Skeletal muscle tissue (tissue), 4 donors: ENCODE results near the gene MUC6. TPM values are rescaled to one million over a fixed set of nuclear protein-coding genes. Genes with fewer than 3 reads are reported as not detected.
A peak's percentile ranks its signal among the peaks of the same experiment; 100 is the strongest.

Experiments used
- H3K27ac ChIP-seq: one replicate; pipeline ENCODE4 v1.7.0; 2013; ENCODE audit warnings: mild to moderate bottlenecking, low read depth, low read length, inconsistent platforms
- H3K27me3 ChIP-seq, 3 donors: one replicate each; pipeline ENCODE4 v1.7.0; 2013; ENCODE audit warnings: low read length in 3 of 3; ENCODE audit not compliant: control insufficient read depth in 3 of 3, insufficient read depth in 3 of 3
- H3K36me3 ChIP-seq, 3 donors: one replicate each; pipeline ENCODE4 v1.7.0; 2013; ENCODE audit warnings: low read length in 3 of 3; ENCODE audit not compliant: control insufficient read depth in 3 of 3, insufficient read depth in 3 of 3
- H3K4me1 ChIP-seq, 3 donors: one replicate each; pipeline ENCODE4 v1.7.0; 2013; ENCODE audit warnings: low read length in 3 of 3, mild to moderate bottlenecking in 3 of 3; ENCODE audit not compliant: control insufficient read depth in 3 of 3, insufficient read depth in 3 of 3
- H3K4me3 ChIP-seq, 3 donors: one replicate each; pipeline ENCODE4 v1.7.0; 2013; ENCODE audit warnings: low read length in 3 of 3
- H3K9ac ChIP-seq, 3 donors: one replicate each; pipeline ENCODE4 v1.7.0; 2013; ENCODE audit warnings: low read length in 3 of 3, mild to moderate bottlenecking in 3 of 3, moderate library complexity in 2 of 3, low read depth in 1 of 3
- H3K9me3 ChIP-seq, 3 donors: one replicate each; pipeline ENCODE4 v1.7.0; 2013; ENCODE audit warnings: low read length in 3 of 3; ENCODE audit not compliant: control insufficient read depth in 3 of 3
- total RNA-seq: library from RNA; depleted of rRNA; stranded (reverse); fragments of >200 nt; gene quantifications from one replicate; pipeline ENCODE4 v1.2.3, GENCODE V29; 2014
- donor health status: Osteomylitis.

The MUC6 gene
- total RNA-seq, 1 donor from 2014 or later = not detected

DNA sequence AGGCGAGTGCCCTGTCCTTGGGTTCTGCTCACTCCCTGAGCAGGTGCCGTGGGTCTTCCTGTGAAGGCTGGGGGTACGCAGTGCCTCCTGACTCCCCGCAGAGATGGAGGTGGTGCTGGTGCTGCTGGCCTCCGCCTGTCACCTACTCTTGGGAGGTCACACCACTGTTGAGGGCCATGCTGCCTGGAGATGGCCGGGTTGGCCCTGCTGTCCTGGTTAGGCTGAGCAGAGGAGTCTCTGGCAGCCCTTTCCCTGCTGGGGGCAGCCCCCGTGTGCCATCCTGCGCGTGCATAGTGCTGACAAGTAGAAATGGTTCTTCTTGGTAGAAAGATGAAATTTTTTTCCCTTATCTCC is 49.6 kb downstream of the MUC6 start:
- H3K36me3 ChIP-seq = peaks cover 53 to 60% (median 56%) of the 10 kb centered on the region in 3 donors

DNA sequence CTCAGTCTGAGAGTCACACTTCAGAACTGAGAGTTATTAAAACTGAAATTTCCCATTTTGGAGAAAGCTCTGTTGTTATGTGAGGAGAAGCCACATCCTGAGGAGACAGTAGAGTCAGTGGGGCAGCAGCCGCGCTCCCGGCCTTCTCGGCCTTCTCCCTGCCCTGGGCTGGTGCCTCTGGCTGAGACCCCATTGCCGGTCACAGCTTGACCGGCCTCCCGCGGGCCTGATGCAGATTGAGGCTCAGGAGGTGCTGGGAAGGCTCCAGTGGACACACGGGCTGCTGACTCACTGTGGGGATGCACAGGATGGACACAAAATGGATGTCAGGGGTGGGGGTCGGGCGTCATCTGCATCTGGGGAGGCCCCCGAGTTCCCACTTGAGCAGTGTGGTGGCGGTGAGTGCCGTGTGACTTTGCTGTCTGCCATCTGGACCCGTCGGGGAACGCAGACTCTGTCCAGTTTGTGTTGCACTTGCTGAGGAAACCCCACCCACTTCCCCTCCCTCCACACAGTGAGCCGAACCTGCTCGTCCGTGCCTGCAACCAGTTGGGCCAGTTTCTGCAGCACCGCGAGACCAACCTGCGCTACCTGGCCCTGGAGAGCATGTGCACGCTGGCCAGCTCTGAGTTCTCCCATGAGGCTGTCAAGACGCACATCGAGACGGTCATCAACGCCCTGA is 50.1 kb downstream of the MUC6 start:
- Histone ChIP-seq H3K27me3 (no peaks in the 10 kb centered on the region), H3K27ac (no peak overlapping the region), H3K4me3 (no peak overlapping the region), H3K9me3 (no peaks in the 10 kb centered on the region), H3K9ac (no peak overlapping the region), H3K36me3 (peaks cover 57 to 64% (median 60%) of the 10 kb centered on the region in 3 donors), H3K4me1 (peaks cover 0 to 3% (median 2%) of the 10 kb centered on the region in 3 donors)

More for the DNA sequence above, 49.6 kb downstream of the MUC6 start:
- Histone ChIP-seq H3K4me3 (no peak overlapping the region), H3K4me1 (peaks cover 0 to 2% (median 0%) of the 10 kb centered on the region in 3 donors), H3K27me3 (no peaks in the 10 kb centered on the region), H3K9ac (no peak overlapping the region), H3K27ac (no peak overlapping the region), H3K9me3 (no peaks in the 10 kb centered on the region)

DNA sequence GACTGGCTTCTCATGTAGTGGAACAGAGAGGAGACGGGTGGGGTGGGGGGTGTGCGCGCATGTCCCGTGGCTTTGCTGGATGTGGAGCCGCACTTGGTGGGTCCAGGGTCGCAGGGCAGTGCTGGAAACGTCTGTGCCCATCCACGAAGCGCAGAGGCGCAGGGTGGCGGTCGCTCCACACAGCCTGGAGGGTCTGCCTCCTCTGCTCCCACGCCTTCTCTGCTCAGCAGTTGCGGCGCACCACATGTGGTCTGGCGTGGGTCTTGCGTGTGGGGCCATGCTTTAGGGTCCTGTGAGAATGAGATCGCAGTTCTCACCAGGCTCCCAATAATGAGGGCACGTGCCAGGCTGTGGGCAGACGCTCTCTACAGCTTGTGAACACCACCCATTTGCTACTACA is 50.7 kb downstream of the MUC6 start:
- no peaks in the 10 kb centered on the region for H3K9me3 ChIP-seq
- no peak overlapping the region for H3K4me3 ChIP-seq
- H3K4me1 ChIP-seq = peaks cover 0 to 9% (median 4%) of the 10 kb centered on the region in 3 donors
- H3K36me3 ChIP-seq = peaks cover 59 to 64% (median 63%) of the 10 kb centered on the region in 3 donors
- no peaks in the 10 kb centered on the region for H3K27me3 ChIP-seq
- H3K27ac ChIP-seq = no peak overlapping the region
- no peak overlapping the region for H3K9ac ChIP-seq

DNA sequence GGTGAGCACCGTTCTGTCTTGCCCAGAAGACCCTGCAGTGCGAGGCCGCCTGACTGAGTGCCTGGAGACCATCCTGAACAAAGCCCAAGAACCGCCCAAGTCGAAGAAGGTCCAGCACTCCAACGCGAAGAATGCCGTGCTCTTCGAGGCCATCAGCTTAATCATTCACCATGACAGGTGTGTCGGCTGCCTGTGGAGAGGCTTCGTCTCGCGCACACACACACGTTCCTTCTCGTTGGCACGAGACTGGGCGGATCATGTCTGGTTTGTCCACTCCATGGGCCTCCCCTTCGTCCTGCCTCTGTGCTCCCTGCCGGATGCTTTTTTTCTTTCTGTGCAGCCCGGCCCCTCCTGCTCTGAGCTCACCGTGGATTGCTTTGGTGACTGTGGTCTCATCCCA is 51.1 kb downstream of the MUC6 start:
- no peaks in the 10 kb centered on the region for H3K9me3 ChIP-seq
- H3K27me3 ChIP-seq = no peaks in the 10 kb centered on the region
- no peak overlapping the region for H3K4me3 ChIP-seq
- no peak overlapping the region for H3K9ac ChIP-seq
- peaks cover 0 to 13% (median 4%) of the 10 kb centered on the region in 3 donors for H3K4me1 ChIP-seq
- no peak overlapping the region for H3K27ac ChIP-seq
- peaks cover 59 to 63% (median 63%) of the 10 kb centered on the region in 3 donors for H3K36me3 ChIP-seq

DNA sequence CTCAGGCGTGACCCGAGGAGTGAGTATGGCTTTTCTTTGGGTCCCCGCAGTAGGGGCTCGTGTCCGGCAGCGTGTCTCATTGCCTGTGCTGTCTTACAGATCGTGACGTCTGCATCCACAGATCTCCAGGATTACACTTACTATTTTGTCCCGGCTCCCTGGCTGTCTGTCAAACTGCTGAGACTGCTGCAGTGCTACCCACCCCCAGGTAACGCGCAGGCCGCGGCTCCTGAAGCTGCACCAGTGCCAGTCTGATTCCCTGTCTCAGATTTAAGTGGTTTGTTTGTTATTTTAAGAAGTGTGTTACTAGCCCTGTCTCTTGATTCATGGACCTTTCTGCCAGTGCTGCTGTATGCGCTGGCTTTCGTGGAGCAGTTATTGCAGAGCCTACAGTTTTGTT is 52.0 kb downstream of the MUC6 start:
- H3K9me3 ChIP-seq = no peaks in the 10 kb centered on the region
- H3K27ac ChIP-seq = no peak overlapping the region
- H3K9ac ChIP-seq = no peak overlapping the region
- no peak overlapping the region for H3K4me3 ChIP-seq
- H3K4me1 ChIP-seq = peaks cover 0 to 16% (median 5%) of the 10 kb centered on the region in 3 donors
- peaks cover 53 to 55% (median 55%) of the 10 kb centered on the region in 3 donors for H3K36me3 ChIP-seq
- no peaks in the 10 kb centered on the region for H3K27me3 ChIP-seq

DNA sequence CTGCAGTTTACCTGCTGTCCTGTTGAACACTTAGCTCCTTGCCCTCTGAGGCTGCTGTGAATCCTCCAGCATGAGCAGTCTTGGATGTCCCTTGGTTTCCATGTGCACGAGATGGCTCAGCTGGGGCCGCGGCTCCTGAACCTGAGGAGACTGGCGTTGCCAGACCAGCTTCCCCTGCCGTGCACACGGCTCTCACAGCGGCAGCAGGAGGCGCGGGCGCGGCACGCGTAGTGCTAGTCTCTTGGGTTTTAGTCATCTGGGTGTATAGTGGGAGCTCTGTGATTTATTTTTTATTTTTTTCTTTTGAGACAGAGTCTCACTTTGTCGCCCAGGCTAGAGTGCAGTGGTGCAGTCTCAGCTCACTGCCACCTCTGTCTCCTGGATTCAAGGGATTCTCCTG is 54.8 kb downstream of the MUC6 start:
- Histone ChIP-seq H3K9me3 (no peaks in the 10 kb centered on the region), H3K36me3 (peaks cover 46 to 50% (median 46%) of the 10 kb centered on the region in 3 donors), H3K4me1 (peaks cover 16 to 44% (median 17%) of the 10 kb centered on the region in 3 donors), H3K27ac (no peak overlapping the region), H3K4me3 (no peak overlapping the region), H3K9ac (no peak overlapping the region), H3K27me3 (no peaks in the 10 kb centered on the region)

DNA sequence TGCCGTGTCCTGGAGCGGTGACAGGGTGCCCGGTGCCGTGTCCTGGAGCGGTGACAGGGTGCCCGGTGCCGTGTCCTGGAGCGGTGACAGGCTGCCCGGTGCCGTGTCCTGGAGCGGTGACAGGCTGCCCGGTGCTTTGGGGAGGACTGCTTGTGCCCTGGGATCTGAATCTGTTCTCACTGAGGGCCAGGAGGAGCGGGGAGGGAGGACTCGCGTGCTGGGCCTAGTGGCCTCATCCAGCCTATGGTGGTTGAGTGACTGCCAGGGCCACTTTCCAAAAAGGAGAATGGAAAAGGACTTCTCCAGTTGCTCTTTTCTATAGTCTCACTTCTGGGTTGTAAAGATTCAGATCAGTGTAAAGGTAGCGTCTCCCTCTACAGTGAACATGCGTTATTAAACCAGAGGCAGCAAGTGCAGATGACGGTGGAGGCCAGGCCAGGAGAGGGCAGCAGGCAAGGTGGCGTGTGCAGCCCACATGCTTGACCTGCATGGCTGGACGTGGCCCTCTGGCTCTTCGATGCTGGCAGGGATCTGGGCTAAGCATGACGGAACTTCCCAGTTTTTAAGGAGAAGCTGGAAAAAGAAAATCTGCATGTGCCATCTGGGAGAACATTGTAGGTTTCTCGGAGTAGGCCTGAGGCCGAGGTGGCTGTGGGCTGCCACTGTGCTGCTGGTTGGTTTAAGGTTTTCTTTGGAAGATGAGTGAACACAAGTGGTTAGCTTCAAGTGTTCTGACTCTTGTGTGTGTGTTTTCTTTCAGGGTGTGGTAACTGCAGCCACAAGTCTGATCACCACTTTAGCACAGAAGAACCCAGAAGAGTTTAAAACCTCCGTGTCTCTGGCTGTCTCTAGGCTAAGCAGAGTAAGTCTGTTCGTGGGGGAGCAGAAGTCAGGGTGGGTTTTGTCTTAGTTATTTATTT is 55.8 kb downstream of the MUC6 start:
- Histone ChIP-seq H3K27ac (peak overlapping the region; percentile 77), H3K36me3 (peaks cover 35 to 41% (median 38%) of the 10 kb centered on the region in 3 donors), H3K9ac (peak overlapping the region in 1 of 3 donors; percentile 50), H3K27me3 (no peaks in the 10 kb centered on the region), H3K4me3 (no peak overlapping the region), H3K9me3 (no peaks in the 10 kb centered on the region), H3K4me1 (peaks cover 14 to 53% (median 17%) of the 10 kb centered on the region in 3 donors)

DNA sequence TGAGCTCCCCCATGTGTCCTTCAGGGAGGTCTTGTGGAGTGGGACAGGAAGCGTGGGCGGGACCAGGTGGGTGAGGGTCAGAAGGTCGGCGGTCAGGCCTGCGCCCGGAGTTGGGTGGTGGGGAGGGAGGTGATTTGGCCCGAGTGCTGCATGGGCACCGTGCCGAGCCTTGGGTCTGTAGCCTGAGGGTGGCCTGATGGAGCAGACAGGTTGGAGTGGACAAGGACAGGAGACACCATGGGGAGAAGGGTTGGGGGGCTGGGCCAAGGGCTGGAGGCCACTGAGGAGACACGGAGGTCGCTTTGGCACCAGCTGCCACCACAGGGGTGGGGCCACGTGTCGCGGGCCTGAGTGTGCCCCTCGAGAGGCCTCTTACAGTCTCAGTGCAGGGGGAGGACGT is 57.7 kb downstream of the MUC6 start:
- no peaks in the 10 kb centered on the region for H3K27me3 ChIP-seq
- peak overlapping the region; percentile 44 for H3K27ac ChIP-seq
- peak overlapping the region; percentile 2 to 68 (median 57) for H3K9ac ChIP-seq
- H3K4me1 ChIP-seq = peaks cover 14 to 53% (median 17%) of the 10 kb centered on the region in 3 donors
- no peaks in the 10 kb centered on the region for H3K9me3 ChIP-seq
- H3K36me3 ChIP-seq = peaks cover 22 to 33% (median 31%) of the 10 kb centered on the region in 3 donors
- no peak overlapping the region for H3K4me3 ChIP-seq

DNA sequence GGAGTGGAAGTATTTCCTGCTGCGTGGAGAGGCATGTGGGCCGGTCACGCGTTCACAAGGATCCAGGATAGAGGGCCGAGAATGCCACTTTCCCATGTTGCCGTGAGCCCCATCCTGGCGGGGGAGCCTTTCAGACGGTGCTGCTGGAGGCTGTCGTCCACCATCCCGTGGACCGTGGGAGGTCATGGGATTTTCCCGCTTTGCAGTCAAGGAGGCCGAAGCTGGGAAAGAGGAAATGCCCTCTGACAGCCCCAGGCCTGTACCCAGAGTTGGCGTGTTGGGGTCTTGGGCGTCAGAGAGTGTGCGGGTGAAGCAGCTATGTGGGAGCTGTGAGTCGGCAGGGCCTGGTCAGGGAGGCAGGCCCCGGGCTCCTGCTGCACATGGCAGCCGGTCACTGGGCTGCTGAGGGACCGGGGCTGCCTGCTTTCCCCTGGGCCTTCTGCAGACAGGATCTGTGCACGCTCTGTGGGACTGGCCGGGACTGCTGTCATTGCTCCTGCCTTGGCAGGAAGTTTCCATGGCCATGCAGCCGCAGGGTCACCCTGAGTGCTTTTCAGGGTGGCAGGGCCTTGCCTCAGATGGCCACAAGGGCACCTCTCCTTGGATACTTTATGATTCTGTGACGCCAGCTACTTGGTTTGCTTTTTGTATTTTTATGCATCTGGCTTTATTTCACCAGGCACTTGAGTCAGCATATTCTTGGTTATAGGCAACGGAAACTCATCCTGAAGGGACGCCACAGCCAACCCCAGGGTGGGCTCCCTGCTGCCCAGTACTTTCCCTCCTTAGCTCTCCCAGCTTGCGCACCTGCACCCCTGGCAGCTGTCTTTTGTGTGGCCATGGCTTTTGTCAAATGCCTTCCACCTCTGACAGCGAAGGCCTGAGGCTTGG is 58.4 kb downstream of the MUC6 start:
- Histone ChIP-seq H3K9ac (peak overlapping the region; percentile 23 to 68 (median 33)), H3K36me3 (peaks cover 25 to 37% (median 35%) of the 10 kb centered on the region in 3 donors)

More for the DNA sequence above, 58.4 kb downstream of the MUC6 start:
- no peak overlapping the region for H3K4me3 ChIP-seq
- peak overlapping the region; percentile 44 for H3K27ac ChIP-seq
- H3K4me1 ChIP-seq = peaks cover 14 to 53% (median 17%) of the 10 kb centered on the region in 3 donors
- H3K27me3 ChIP-seq = no peaks in the 10 kb centered on the region
- H3K9me3 ChIP-seq = no peaks in the 10 kb centered on the region
